Right lobe of liver (tissue), 6 donors: ENCODE measurements around the gene COMMD6. TPM values are rescaled to one million over a fixed set of nuclear protein-coding genes. Genes with fewer than 3 reads are reported as not detected.

ENCODE experiments used
- ATAC-seq, 4 donors: fragments of 200-7000 bp; cut with Tn5 transposase; one replicate each; pipeline ENCODE4 v1.9.1; 2020; ENCODE audit warnings: mild to moderate bottlenecking in 4 of 4, moderate library complexity in 4 of 4
- DNase-seq, 3 donors: peaks; one replicate each; pipeline ENCODE4 v3.0.0-alpha.2; 2020
- H3K27ac ChIP-seq, 3 donors: fragments of 200-600 bp; one replicate each; pipeline ENCODE4 v1.8.0; 2022
- H3K27me3 ChIP-seq, 2 donors: fragments of 200-600 bp; one replicate each; pipeline ENCODE4 v1.8.0; 2022
- H3K36me3 ChIP-seq, 4 donors: fragments of 200-600 bp; sonication (generic) in 1 of 4; one replicate each; pipeline versions ENCODE4 v1.5.1 to v1.8.0; 2017 to 2022; ENCODE audit warnings: control low read depth in 1 of 4
- H3K4me1 ChIP-seq, 4 donors: fragments of 200-600 bp; sonication (generic) in 1 of 4; one replicate each; pipeline versions ENCODE4 v1.5.1 to v1.8.0; 2017 to 2022; ENCODE audit warnings: control low read depth in 1 of 4
- H3K4me3 ChIP-seq, 3 donors: fragments of 200-600 bp; one replicate each; pipeline ENCODE4 v1.8.0; 2022
- H3K9me3 ChIP-seq, 4 donors: fragments of 200-600 bp; sonication (generic) in 1 of 4; one replicate each; pipeline versions ENCODE4 v1.5.1 to v1.8.0; 2017 to 2022; ENCODE audit warnings: control low read depth in 1 of 4
- POLR2A ChIP-seq: fragments of 450-650 bp; IDR thresholded peaks from one replicate; pipeline ENCODE4 v1.6.1; 2017; ENCODE audit warnings: antibody characterized with exemption, mild to moderate bottlenecking
- WGBS: methylation state at CpG from one replicate; pipeline ENCODE4 v1.1.6; 2018; ENCODE audit warnings: low coverage, low lambda C conversion rate; ENCODE audit not compliant: insufficient coverage; ENCODE audit errors: missing lambda C conversion rate; 5-methylcytosine and 5-hydroxymethylcytosine counted together
- intact Hi-C, 2 donors: fragments of 100-400 bp; cut with DNase I; formaldehyde crosslinking; loops; one replicate each; pipeline versions ENCODE4 v1.11.2 to v1.14.1; 2022
- total RNA-seq, 6 experiments: library from RNA; depleted of rRNA in 2 of 6; stranded (reverse); fragments of >200 nt in 2 of 6; fragmentation: NEBNext Ultra II Directional in 3 of 6; extraction: Animal tissue kit (Norgen Biotek cat#: 25700) in 3 of 6; gene quantifications; one replicate each; pipeline versions ENCODE4 v1.1.0 to v1.2.4, GENCODE V29; 2016 to 2023
- TF ChIP-seq, protein P1 (sequence below), 4 donors: fragments of 200-600 bp in 3 of 4; fragments of 450-650 bp in 1 of 4; IDR thresholded peaks; one replicate each; pipeline versions ENCODE4 v1.5.1 to v1.8.0; 2016 to 2022; ENCODE audit warnings: antibody characterized with exemption in 4 of 4, mild to moderate bottlenecking in 2 of 4
- donor health status: DM: no; HTN: yes; CAD: no.
- donor health status: DM: no; HTN: no; CAD: no.
- donor health status: DM: no; HTN: no; CAD: no.
- donor health status: DM: no; HTN: yes; CAD: no.
- donor health status: DM: no; HTN: yes; CAD: no.

COMMD6 gene
- total RNA-seq, 6 experiments from 2014 or later = 35.0 to 86.1 (median 58.2) TPM

GRCh38 chr13:75511051-75511625 lies 26.5 kb downstream of the COMMD6 start:
- DNase-seq = no peak
- H3K27me3 ChIP-seq = no peaks in the 10 kb centered on the region
- TF ChIP-seq, protein P1, sequence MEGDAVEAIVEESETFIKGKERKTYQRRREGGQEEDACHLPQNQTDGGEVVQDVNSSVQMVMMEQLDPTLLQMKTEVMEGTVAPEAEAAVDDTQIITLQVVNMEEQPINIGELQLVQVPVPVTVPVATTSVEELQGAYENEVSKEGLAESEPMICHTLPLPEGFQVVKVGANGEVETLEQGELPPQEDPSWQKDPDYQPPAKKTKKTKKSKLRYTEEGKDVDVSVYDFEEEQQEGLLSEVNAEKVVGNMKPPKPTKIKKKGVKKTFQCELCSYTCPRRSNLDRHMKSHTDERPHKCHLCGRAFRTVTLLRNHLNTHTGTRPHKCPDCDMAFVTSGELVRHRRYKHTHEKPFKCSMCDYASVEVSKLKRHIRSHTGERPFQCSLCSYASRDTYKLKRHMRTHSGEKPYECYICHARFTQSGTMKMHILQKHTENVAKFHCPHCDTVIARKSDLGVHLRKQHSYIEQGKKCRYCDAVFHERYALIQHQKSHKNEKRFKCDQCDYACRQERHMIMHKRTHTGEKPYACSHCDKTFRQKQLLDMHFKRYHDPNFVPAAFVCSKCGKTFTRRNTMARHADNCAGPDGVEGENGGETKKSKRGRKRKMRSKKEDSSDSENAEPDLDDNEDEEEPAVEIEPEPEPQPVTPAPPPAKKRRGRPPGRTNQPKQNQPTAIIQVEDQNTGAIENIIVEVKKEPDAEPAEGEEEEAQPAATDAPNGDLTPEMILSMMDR (IDR thresholded peaks at IDR 0.05) = no peak
- no peak for TF ChIP-seq POLR2A
- no peaks in the 10 kb centered on the region for H3K4me1 ChIP-seq
- no peak overlapping the region for H3K4me3 ChIP-seq
- no peak for ATAC-seq
- no peak overlapping the region for H3K27ac ChIP-seq
- no peaks in the 10 kb centered on the region for H3K9me3 ChIP-seq
- intact Hi-C loops = no loop called here
- 92% methylated on average over 3 of the region's 3 CpGs for WGBS
- H3K36me3 ChIP-seq = no peaks in the 10 kb centered on the region

DNA sequence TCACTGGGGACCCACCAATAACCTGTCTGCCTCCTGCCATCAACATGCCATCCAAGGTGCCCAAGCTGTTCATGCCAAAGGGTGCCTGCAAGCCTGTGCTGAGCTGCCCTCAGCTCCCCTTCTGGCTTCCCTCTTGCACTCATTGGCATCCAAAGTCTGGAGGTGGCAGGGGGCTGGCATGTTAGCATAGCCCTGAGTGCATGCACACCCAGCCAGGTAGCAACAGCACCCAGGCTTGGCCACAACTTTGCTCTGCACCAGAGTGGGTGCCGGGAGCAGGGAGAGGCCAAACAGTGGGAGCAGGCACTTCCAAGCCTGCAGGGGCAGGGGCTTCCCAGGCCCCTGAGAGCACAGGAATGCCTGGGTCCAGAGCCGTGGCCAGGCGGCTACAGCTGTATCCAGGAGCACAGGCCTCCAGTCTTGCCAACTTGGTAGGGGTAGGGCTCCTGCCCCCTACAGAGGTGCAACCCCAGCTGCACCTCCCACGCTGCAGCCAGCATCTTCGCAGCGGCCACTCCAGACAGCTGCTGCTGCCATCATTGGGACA lies 29.6 kb downstream of the COMMD6 start:
- TF ChIP-seq POLR2A = no peak
- TF ChIP-seq, protein P1 (IDR thresholded peaks at IDR 0.05) = no peak
- intact Hi-C loops = no loop called here
- Histone ChIP-seq H3K4me1 (no peaks in the 10 kb centered on the region), H3K27ac (no peak overlapping the region), H3K4me3 (no peak overlapping the region), H3K27me3 (no peaks in the 10 kb centered on the region), H3K9me3 (no peaks in the 10 kb centered on the region), H3K36me3 (no peaks in the 10 kb centered on the region)
- no CpG with 5 or more reads among the region's 6 CpGs for WGBS
- peak in 1 of 4 donors; percentile 13 for ATAC-seq
- DNase-seq = no peak

DNA sequence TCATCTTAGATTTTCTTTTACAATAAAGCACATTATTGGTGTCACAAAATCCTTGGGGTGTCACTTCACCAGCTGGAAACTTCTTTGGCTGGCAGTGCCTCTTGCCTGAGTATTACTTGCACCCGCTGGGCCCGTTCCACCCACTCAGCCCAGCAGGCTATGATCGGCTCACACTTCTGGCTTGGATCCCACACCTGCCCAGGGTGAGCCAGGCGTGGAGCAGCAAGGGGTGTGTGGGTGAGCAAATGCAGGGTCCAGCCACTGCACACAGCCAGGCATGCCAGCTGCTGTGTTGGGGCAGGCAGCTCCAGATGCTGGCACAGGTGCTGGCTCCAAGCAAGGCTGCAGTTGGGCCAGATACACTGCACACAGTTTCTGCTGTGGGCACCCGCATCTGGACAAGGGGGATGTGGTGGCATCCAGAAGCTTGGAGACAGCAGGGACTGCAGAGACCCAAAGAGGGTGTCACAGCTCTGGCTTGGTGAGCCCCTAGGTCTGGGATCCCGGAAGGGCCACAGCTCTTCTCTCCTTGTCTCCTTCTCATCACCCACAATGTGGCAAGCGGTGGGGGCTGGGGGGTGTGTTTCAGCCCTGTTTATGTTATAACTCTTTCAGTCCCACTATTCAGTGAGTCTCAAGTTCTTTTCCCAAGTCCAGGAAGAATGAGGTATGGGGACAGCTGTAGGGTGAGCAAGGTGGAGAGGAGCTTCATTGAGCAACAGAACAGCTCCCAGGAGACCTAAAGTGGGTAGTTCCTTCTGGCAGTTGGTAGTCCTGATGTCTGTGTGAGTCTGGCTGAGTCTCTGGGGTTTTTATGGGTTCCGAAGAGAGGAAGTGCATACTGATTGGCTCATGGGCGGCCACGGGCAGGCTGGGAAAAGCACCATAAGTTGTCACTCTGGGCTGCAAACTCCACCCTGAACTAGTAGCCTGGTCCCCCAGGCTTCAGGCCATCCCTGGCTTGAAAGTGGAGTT lies 30.3 kb downstream of the COMMD6 start:
- Histone ChIP-seq H3K27ac (no peak overlapping the region), H3K36me3 (no peaks in the 10 kb centered on the region), H3K27me3 (no peaks in the 10 kb centered on the region), H3K9me3 (no peaks in the 10 kb centered on the region), H3K4me3 (no peak overlapping the region), H3K4me1 (no peaks in the 10 kb centered on the region)
- intact Hi-C loops = no loop called here
- DNase-seq = no peak
- TF ChIP-seq, protein P1 (IDR thresholded peaks at IDR 0.05) = no peak
- no peak for TF ChIP-seq POLR2A
- peak; percentile 11 to 39 (median 25) for ATAC-seq
- 84% methylated on average over 6 of the region's 10 CpGs for WGBS

DNA sequence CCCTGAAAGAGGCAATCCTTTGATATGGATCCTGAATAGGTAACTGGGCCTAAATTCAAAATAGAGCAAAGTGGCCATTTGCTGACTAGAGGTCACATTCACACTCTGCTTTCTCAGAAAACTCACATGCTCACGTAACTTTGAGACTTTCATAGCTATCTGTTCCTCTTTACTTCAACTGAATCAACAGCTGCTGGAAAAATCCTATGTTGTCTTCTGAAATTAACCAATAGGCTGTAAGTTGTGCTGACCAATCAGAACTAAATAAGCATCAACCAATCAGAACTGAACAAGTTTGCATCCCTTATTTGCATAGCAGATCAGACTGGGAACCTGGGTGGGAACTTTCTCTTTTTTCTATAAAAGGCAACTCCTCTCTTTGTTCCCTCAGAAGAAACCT lies 31.6 kb downstream of the COMMD6 start:
- no peaks in the 10 kb centered on the region for H3K27me3 ChIP-seq
- DNase-seq (no peak), ATAC-seq (no peak)
- H3K36me3 ChIP-seq = no peaks in the 10 kb centered on the region
- H3K4me1 ChIP-seq = no peaks in the 10 kb centered on the region
- intact Hi-C loops = no loop called here
- H3K9me3 ChIP-seq = no peaks in the 10 kb centered on the region
- 57% methylated on average over 1 of the region's 1 CpG for WGBS
- H3K4me3 ChIP-seq = no peak overlapping the region
- TF ChIP-seq POLR2A = no peak
- TF ChIP-seq, protein P1 (IDR thresholded peaks at IDR 0.05) = no peak
- no peak overlapping the region for H3K27ac ChIP-seq
